ENCODE measurements around the gene ZCCHC4.

Gene ZCCHC4

GRCh38 chr4:25310066-25310802, 2.3 kb upstream of the ZCCHC4 start:
- Histone ChIP-seq H3K27ac (ENCODE audit: extremely low read depth, low read depth, low read length) (no peak overlapping the region), H3K4me1 (ENCODE audit: control insufficient read depth, insufficient read depth, low read length) (no peaks in the 10 kb centered on the region), H3K9me3 (ENCODE audit: control insufficient read depth, insufficient read depth, low read depth, low read length) (no peaks in the 10 kb centered on the region), H3K4me3 (ENCODE audit: low read depth, low read length) (no peak overlapping the region), H3K36me3 (ENCODE audit: control insufficient read depth in 2 of 2, insufficient read depth in 1 of 2, low read length in 2 of 2) (peaks cover 0 to 11% of the 10 kb centered on the region in 2 experiments; a peak in 2 of 3 replicates)
- CTCF ChIA-PET: interaction anchor here (0.7 to 1.0 kb wide), 2 partner anchors 11 to 75 kb away, joined by 3 to 4 read pairs; no protein-coding TSS in a partner anchor
- POLR2A ChIA-PET: no interaction called here
- no peak for TF ChIP-seq ZFHX2 (tag by site-specific recombination; conservative IDR thresholded peaks at IDR 0.05)
- no peak for TF ChIP-seq ZNF488 (tag by site-specific recombination; IDR thresholded peaks at IDR 0.05)
- TF ChIP-seq ZNF449 (tag by site-specific recombination; IDR thresholded peaks at IDR 0.05): no peak
- TF ChIP-seq ZNF473 (tag by site-specific recombination; IDR thresholded peaks at IDR 0.05): no peak
- no peak for TF ChIP-seq ZNF2 (tag by site-specific recombination; IDR thresholded peaks at IDR 0.05)
- TF ChIP-seq ZFP3 (tag by site-specific recombination; IDR thresholded peaks at IDR 0.05; ENCODE audit: low read depth): no peak
- no peak for TF ChIP-seq REST (tag by site-specific recombination; IDR thresholded peaks at IDR 0.05)
- TF ChIP-seq HOXA7 (CRISPR knock-in tag; IDR thresholded peaks at IDR 0.05; ENCODE audit: borderline replicate concordance): no peak
- no peak for TF ChIP-seq ZNF501 (tag by site-specific recombination; IDR thresholded peaks at IDR 0.05)
- TF ChIP-seq ZNF223 (tag by site-specific recombination; IDR thresholded peaks at IDR 0.05): no peak
- TF ChIP-seq ZNF366 (tag by site-specific recombination; conservative IDR thresholded peaks at IDR 0.05): no peak
- TF ChIP-seq, protein P1, sequence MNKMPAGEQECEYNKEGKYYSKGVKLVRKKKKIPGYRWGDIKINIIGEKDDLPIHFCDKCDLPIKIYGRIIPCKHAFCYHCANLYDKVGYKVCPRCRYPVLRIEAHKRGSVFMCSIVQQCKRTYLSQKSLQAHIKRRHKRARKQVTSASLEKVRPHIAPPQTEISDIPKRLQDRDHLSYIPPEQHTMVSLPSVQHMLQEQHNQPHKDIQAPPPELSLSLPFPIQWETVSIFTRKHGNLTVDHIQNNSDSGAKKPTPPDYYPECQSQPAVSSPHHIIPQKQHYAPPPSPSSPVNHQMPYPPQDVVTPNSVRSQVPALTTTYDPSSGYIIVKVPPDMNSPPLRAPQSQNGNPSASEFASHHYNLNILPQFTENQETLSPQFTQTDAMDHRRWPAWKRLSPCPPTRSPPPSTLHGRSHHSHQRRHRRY (tag by site-specific recombination; IDR thresholded peaks at IDR 0.05): no peak

DNA sequence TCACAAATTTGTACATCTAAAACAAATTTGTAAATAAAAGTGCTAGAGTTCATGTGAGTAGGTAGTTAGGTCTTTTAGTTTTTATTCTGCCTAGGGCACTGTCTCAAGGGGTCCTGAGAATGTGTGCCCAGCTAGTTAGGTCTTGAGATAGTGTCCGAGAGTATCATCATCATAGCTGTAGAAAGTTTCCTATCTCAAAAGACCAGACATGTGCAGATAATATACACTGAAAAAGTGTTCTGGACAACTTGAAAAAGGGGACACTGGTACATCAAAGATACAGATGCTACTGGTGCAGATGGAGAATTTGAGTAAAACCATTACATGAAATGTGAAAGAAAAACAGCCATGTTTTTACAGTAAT, 1.8 kb upstream of the ZCCHC4 start:
- CTCF ChIA-PET: interaction anchor here (0.6 to 0.7 kb wide), 4 partner anchors 12 to 459 kb away, joined by 4 to 5 read pairs (median 4); no protein-coding TSS in a partner anchor
- POLR2A ChIA-PET: no interaction called here

More for the DNA sequence above, 1.8 kb upstream of the ZCCHC4 start:
- H3K36me3 ChIP-seq (ENCODE audit: control insufficient read depth in 2 of 2, insufficient read depth in 1 of 2, low read length in 2 of 2): peaks cover 5 to 16% of the 10 kb centered on the region in 2 experiments; a peak in 2 of 3 replicates
- H3K9me3 ChIP-seq (ENCODE audit: control insufficient read depth, insufficient read depth, low read depth, low read length): no peaks in the 10 kb centered on the region
- TF ChIP-seq ZBTB20 (tag by site-specific recombination; IDR thresholded peaks at IDR 0.05) (no peak), ZNF211 (tag by site-specific recombination; IDR thresholded peaks at IDR 0.05; ENCODE audit: low read depth) (no peak), ZNF350 (tag by site-specific recombination; IDR thresholded peaks at IDR 0.05) (no peak), OVOL3 (tag by site-specific recombination; IDR thresholded peaks at IDR 0.05) (no peak), ZNF449 (tag by site-specific recombination; IDR thresholded peaks at IDR 0.05) (no peak), ZXDB (tag by site-specific recombination; IDR thresholded peaks at IDR 0.05) (no peak), OSR2 (tag by site-specific recombination; IDR thresholded peaks at IDR 0.05) (no peak), ZNF133 (tag by site-specific recombination; IDR thresholded peaks at IDR 0.05) (no peak), ZNF654 (tag by site-specific recombination; IDR thresholded peaks at IDR 0.05; ENCODE audit: low read depth) (no peak)
- no peak overlapping the region for H3K27ac ChIP-seq (ENCODE audit: extremely low read depth, low read depth, low read length)
- H3K4me3 ChIP-seq (ENCODE audit: low read depth, low read length): no peak overlapping the region
- no peaks in the 10 kb centered on the region for H3K4me1 ChIP-seq (ENCODE audit: control insufficient read depth, insufficient read depth, low read length)
